GM18909 (cell line): Measurements from ENCODE around the gene DBI.
"Not testable (repeated sequence)": the region's sequence is repeated elsewhere in the genome, so short reads cannot be mapped to it uniquely, and the experiment has no call there.

Experiments used
- ATAC-seq: cut with Tn5 transposase; IDR thresholded peaks from one replicate; pipeline ENCODE4 v1.9.1; 2021; ENCODE audit warnings: mild to moderate bottlenecking; ENCODE audit not compliant: unreplicated experiment, poor library complexity

DBI gene

DNA sequence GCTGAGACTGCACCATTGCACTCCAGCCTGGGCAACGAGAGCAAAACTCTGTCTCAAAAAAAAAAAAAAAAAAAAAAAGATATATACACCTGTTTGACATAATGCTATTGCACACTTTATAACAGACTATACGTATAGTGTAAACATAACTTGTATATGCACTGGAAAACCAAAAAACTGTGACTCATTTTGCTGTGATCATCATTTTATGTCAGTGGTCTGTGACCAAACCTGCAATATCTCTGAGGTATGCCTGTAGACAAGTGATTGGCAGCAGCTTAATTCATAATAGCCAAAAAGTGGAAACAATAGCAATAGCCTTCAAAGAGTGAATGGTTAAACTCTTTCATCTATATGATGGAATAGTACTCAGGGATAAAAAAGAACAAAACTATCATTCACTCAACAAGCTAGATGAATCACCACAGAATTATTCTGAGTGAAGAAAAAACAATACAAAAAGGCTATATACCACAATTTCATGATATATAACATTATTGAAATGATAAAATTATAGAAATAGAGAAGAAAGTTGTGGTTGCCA is 6.3 kb upstream of the DBI start:
- no peak for ATAC-seq

- ATAC-seq, result no peak
Observed at GRCh38 chr2:119364798-119365197, 2.0 kb upstream of the DBI start.

GRCh38 chr2:119365436-119365835 is 1.3 kb upstream of the DBI start:
- ATAC-seq, result no peak

DNA sequence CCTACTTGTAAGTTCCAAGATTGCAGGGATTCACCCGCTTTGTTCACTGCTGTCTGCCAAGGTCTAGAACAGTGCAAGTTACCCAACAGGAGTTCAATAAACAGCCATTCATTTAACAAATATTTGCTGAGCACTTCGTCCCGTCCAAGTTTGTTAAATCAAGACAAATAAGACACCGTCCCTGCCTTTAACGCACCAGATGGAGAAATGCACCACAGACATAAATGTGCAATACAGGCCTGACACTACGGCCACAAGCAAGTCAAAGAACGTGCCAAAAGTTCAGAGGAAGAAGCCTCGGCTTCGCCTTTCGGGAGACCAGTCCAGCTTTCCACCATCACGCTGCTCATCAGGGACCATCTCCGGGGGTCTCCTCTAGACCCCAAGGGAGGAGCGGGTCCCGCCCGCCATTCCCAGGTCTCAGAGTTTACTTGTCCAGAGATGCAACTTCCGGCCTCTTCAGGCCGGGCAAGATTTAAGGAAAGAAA is 572 bp upstream of the DBI start:
- peak; percentile 13 for ATAC-seq

DNA sequence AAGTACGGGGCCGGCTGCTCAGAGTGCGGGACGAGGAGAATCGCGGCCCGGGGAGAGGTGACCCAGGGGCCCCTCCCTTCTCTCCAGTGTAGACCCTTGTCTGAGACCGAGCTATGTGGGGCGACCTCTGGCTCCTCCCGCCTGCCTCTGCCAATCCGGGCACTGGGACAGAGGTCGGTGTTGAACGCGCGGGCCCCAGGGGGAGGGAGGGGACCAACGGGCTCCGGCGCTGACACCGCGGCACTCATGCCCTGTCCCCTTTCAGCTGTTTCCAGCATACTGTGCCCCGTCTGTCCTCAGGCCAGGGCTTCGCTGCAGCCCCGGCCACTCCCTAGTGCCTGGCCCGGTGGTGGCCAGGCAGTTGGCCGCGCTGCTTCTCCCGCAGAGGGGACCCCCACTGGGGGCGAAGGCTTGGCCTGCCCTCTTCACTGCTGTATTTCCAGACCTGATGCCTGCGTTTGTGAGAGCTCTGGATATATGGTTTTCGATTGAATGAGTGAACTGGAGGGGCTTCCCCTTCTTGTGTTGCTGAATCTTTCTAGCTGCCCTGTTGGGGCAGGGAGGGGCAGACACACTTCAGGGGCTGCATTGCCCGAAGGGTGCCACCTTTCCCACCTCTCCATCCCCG is 809 bp downstream of the DBI start:
- peak; percentile 39 for ATAC-seq

GRCh38 chr2:119369845-119370244 is 3.1 kb downstream of the DBI start:
- ATAC-seq, result no peak

DNA sequence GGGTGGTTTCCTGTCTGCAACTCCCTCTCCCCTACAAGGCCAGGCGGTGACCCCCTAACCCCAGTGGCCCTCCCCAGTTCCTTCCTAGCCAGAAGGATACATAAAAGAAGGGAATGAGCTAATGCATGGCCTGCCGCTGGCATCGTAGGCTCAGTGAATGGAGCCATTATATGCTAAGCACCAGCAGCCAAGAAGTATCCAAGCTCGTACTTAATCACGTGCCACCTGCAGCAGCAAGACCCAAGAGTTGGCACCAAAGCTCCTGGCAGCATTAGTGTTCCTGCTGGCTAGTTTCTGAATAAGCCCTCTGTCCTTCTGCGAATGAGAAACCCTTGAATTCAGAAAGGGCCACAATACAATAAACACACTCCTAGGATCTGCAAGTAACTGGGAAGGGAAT is 4.3 kb downstream of the DBI start:
- no peak for ATAC-seq

GRCh38 chr2:119372778-119373568 is 6.2 kb downstream of the DBI start:
- ATAC-seq, result no peak

GRCh38 chr2:119373907-119374745 is 7.3 kb downstream of the DBI start:
- not testable (repeated sequence) for ATAC-seq

GRCh38 chr2:119376406-119376805 is 9.6 kb downstream of the DBI start:
- not testable (repeated sequence) for ATAC-seq

- no peak for ATAC-seq
Observed at GRCh38 chr2:119376810-119377209, 10.0 kb downstream of the DBI start.

- ATAC-seq, result no peak
Observed at GRCh38 chr2:119377294-119377992, 10.7 kb downstream of the DBI start.

DNA sequence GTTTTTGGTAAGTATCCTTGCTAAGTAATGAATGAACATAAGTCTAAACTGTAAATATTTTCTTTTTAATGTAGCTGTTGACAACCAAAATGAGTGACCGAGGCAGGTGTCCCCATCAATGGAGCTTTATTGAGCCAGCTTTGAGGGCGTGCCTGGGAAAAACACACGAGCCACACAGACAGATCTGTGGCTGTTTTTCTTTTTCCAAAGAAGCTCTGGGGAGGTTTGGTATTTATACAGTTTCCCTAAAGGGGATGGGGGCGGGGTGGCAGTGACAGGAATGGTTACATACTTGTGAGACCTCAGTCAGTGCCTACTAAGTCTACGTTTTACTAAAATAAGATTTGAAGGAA is 11.2 kb downstream of the DBI start:
- no peak for ATAC-seq

- no peak for ATAC-seq
Observed at GRCh38 chr2:119378566-119378965, 11.8 kb downstream of the DBI start.

GRCh38 chr2:119383410-119384140 is 16.8 kb downstream of the DBI start:
- ATAC-seq, result no peak

DNA sequence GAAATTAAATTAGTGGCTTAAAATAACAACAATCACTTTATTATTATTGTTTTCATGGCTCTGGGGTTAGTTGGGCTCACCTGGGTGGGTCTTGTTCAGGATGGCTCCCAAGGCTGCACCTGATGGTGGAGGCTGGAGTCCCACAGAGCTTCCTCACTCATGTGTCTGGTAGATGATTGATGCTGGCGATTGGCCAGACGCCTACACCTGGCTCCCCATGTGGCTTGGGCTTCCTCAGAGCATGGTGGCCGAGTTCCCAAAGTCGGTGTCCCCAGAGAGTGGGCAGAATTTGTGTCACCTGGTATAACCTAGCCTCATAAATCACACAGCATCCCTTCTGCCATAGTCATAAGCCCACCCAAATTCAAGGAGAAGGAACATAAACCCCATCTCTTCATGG is 18.2 kb downstream of the DBI start:
- ATAC-seq, result no peak

DNA sequence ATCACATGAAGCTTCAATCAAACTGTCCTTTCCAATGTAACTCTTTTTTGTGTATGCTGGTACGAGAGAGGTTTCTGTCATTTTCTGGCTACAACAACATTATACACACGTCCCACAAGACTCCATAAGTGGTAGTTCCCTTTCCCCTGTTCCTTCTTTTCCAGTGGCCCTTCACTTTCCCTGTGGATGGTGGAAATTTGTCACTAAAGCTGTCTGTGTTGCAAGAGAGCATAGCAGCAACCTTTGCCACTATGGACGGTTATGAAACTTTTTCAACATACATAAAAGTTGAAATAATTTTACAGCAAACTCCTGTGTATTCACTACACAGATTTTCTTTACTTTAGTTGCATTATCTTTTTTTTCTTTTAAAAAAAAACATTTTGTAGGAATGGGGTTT is 18.7 kb downstream of the DBI start:
- no peak for ATAC-seq

DNA sequence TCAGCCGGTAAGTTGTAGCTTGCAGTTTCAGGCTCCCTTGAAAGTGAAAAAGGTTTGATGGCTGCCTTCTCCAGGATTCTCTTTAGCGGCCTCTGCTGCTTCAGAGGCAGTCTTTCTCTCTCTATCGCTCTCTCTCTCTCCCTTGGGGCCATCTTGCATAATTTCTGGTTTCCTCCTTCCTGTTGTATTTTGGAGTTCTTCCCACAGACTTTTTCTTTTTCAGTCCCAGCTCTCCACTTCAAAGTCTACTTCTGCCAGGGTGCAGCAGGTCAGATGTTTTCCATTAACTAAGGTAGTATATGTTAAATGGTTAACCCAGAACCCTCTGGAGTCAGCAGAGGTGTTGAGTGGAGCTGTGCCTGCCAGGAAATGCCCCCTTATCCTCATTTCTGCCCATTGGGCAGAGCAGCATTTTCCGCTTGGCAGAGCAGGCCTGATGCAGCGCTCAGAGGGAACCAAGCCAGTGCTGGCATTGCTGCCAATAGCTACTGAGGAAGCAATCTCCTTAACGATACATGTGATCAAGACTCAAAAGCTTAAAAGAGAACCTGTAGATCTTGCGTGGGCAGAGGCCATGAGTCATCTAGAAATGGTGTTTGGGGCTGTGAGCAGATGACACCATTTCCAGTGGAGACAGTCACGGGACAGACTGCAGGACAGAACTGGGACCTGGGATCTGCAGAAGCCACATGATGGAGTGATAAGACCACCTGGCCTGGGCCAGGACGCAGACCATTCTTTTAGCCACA is 20.8 kb downstream of the DBI start:
- peak; percentile 82 for ATAC-seq
